Measurements from ENCODE around the gene PITPNC1. TPM values are rescaled to one million over a fixed set of nuclear protein-coding genes. Genes with fewer than 3 reads are reported as not detected.
"Not testable (repeated sequence)": the region's sequence is repeated elsewhere in the genome, so short reads cannot be mapped to it uniquely, and the experiment has no call there.

The PITPNC1 gene
- total and polyA plus RNA-seq, 2 donors (not counting 3 experiments of a cell fraction or from before 2014, with no cell fraction given), result 2.4 to 9.6 TPM

DNA sequence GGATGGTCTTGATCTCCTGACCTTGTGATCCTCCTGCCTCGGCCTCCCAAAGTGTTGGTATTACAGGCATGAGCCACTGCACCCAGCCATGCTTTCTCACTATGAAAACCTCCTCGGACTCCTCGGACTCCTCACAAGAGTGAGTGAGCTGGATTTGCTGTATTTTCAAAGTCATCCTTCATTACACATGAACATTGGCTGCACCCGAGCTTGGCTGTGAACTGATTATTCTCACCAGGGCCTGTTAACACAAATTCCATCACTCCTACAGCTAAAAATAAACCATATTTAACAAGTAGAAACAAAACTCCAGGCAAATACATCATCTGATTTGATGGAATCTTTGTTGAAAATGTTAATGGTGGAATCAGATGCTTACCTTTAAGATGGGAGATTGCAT lies 50.3 kb downstream of the PITPNC1 start:
- intact Hi-C loops (cut with micrococcal nuclease) (no loop called here), dilution Hi-C loops (cut with MboI; ENCODE audit: extremely low pct_ligation_motif_present, low sequenced_read_pairs) (no loop called here)
- Histone ChIP-seq H3K9me1 (replicated peaks; ENCODE audit: control insufficient read depth, extremely low read depth, insufficient read depth, low read length) (no peaks in the 10 kb centered on the region), H3K4me3 (replicated peaks in 1 of 3; ENCODE audit: insufficient read depth in 1 of 3, low read depth in 1 of 3, low read length in 3 of 3) (no peak overlapping the region), H3K4me1 (ENCODE audit: control insufficient read depth, extremely low read depth, insufficient read depth, low read length) (peaks cover 10% of the 10 kb centered on the region), H3K9me3 (replicated peaks; ENCODE audit: control insufficient read depth, insufficient read depth, low read length) (no peaks in the 10 kb centered on the region), H3K27me3 (ENCODE audit: control insufficient read depth in 2 of 2, insufficient read depth in 2 of 2, low read length in 2 of 2) (no peaks in the 10 kb centered on the region), H2AFZ (ENCODE audit: low read depth, low read length) (no peak overlapping the region), H3K36me3 (ENCODE audit: control insufficient read depth in 2 of 2, extremely low read depth in 1 of 2, insufficient read depth in 2 of 2, low read length in 2 of 2) (no peaks in the 10 kb centered on the region), H3K4me2 (ENCODE audit: insufficient read depth, low read length) (no peak overlapping the region), H3K27ac (ENCODE audit: insufficient read depth, low read depth, low read length) (no peak overlapping the region), H4K20me1 (replicated peaks; ENCODE audit: control insufficient read depth, extremely low read depth, insufficient read depth, low read length) (no peaks in the 10 kb centered on the region), H3K79me2 (ENCODE audit: control insufficient read depth, insufficient read depth, low read length) (no peaks in the 10 kb centered on the region), H3K9ac (replicated peaks; ENCODE audit: extremely low read depth, insufficient read depth, low read length) (no peak overlapping the region)
- TF ChIP-seq, protein P1, sequence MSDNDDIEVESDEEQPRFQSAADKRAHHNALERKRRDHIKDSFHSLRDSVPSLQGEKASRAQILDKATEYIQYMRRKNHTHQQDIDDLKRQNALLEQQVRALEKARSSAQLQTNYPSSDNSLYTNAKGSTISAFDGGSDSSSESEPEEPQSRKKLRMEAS (IDR thresholded peaks at IDR 0.05; ENCODE audit: insufficient read depth, insufficient read length), result no peak
- TF ChIP-seq POLR2AphosphoS5 (IDR thresholded peaks at IDR 0.05; ENCODE audit: insufficient read depth, low read depth, low read length) (no peak), FOS (IDR thresholded peaks at IDR 0.05; ENCODE audit: borderline replicate concordance, insufficient read depth, low read length) (no peak), GATA2 (IDR thresholded peaks at IDR 0.05; ENCODE audit: insufficient read depth, insufficient read length, low read depth, low read length) (no peak), JUN (IDR thresholded peaks at IDR 0.05; ENCODE audit: borderline replicate concordance, insufficient read depth, insufficient read length, low read depth) (no peak)
- DNase-seq (ENCODE audit: low read depth, low spot score) (no peak), FAIRE-seq (no peak)
- BruUV-seq (replicated peaks), result no TSS peak
- ChIA-PET POLR2A (no interaction called here), CTCF (interaction anchor here (0.6 kb wide), 1 partner anchor 39 kb away, joined by 3 read pairs; no protein-coding TSS in a partner anchor)

DNA sequence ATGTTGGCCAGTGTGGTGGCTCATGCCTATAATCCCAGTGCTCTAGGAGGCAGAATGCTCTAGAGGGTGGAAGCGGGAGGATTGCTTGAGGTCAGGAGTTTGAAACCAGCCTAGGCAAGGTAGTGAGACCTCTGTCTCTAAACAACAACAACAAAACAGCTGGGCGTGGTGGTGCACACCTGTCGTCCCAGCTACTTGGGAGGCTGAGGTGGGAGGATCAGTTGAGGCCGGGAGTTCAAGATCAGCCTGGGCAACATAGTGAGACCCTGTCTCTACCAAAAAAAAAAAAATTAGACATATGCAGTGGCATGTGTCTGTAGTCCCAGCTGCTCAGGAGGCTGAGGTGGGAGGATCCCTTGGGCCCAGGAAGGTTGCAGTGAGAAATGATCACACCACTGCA lies 53.4 kb downstream of the PITPNC1 start:
- H3K79me2 ChIP-seq (ENCODE audit: control insufficient read depth, insufficient read depth, low read length); H3K27me3 ChIP-seq (ENCODE audit: control insufficient read depth in 2 of 2, insufficient read depth in 2 of 2, low read length in 2 of 2); H3K4me2 ChIP-seq (ENCODE audit: insufficient read depth, low read length); POLR2A ChIA-PET; H3K9me1 ChIP-seq (replicated peaks; ENCODE audit: control insufficient read depth, extremely low read depth, insufficient read depth, low read length); H3K4me3 ChIP-seq (replicated peaks in 1 of 3; ENCODE audit: insufficient read depth in 1 of 3, low read depth in 1 of 3, low read length in 3 of 3); FAIRE-seq; H3K9ac ChIP-seq (replicated peaks; ENCODE audit: extremely low read depth, insufficient read depth, low read length); H3K27ac ChIP-seq (ENCODE audit: insufficient read depth, low read depth, low read length); H3K4me1 ChIP-seq (ENCODE audit: control insufficient read depth, extremely low read depth, insufficient read depth, low read length); intact Hi-C loops (cut with micrococcal nuclease); H4K20me1 ChIP-seq (replicated peaks; ENCODE audit: control insufficient read depth, extremely low read depth, insufficient read depth, low read length); DNase-seq (ENCODE audit: low read depth, low spot score); H3K9me3 ChIP-seq (replicated peaks; ENCODE audit: control insufficient read depth, insufficient read depth, low read length); BruUV-seq (replicated peaks); H2AFZ ChIP-seq (ENCODE audit: low read depth, low read length); H3K36me3 ChIP-seq (ENCODE audit: control insufficient read depth in 2 of 2, extremely low read depth in 1 of 2, insufficient read depth in 2 of 2, low read length in 2 of 2); dilution Hi-C loops (cut with MboI; ENCODE audit: extremely low pct_ligation_motif_present, low sequenced_read_pairs): not testable (repeated sequence)
- CTCF ChIA-PET, result interaction anchor here (1.4 kb wide), 1 partner anchor 52 kb away, joined by 6 read pairs; no protein-coding TSS in a partner anchor

Measured in endothelial cell of umbilical vein (primary cell).